Measurements from ENCODE around the gene HOXB8.

HOXB8 gene

GRCh38 chr17:48637323-48638260, 22.5 kb upstream of the HOXB8 start:
- no peak for DNase-seq (ENCODE audit: low read depth in 2 of 2)

- peak; percentile 64 to 83 for DNase-seq (ENCODE audit: low read depth in 2 of 2)
Observed at GRCh38 chr17:48636177-48637018, 21.3 kb upstream of the HOXB8 start.

GRCh38 chr17:48634493-48635208, 19.6 kb upstream of the HOXB8 start:
- DNase-seq (ENCODE audit: low read depth in 2 of 2), result no peak

- no peak for DNase-seq (ENCODE audit: low read depth in 2 of 2)
Observed at GRCh38 chr17:48633266-48633677, 18.2 kb upstream of the HOXB8 start.

- no peak for DNase-seq (ENCODE audit: low read depth in 2 of 2)
Observed at GRCh38 chr17:48632579-48633265, 17.6 kb upstream of the HOXB8 start.

GRCh38 chr17:48631693-48632578, 16.8 kb upstream of the HOXB8 start:
- no peak for DNase-seq (ENCODE audit: low read depth in 2 of 2)

- DNase-seq (ENCODE audit: low read depth in 2 of 2), result no peak
Observed at GRCh38 chr17:48630925-48631692, 16.0 kb upstream of the HOXB8 start.

GRCh38 chr17:48630009-48630924, 15.2 kb upstream of the HOXB8 start:
- no peak for DNase-seq (ENCODE audit: low read depth in 2 of 2)

- no peak for DNase-seq (ENCODE audit: low read depth in 2 of 2)
Observed at GRCh38 chr17:48629411-48629759, 14.3 kb upstream of the HOXB8 start.

- no peak for DNase-seq (ENCODE audit: low read depth in 2 of 2)
Observed at GRCh38 chr17:48628649-48629410, 13.7 kb upstream of the HOXB8 start.

GRCh38 chr17:48627623-48628521, 12.8 kb upstream of the HOXB8 start:
- DNase-seq (ENCODE audit: low read depth in 2 of 2), result no peak

GRCh38 chr17:48627118-48627597, 12.1 kb upstream of the HOXB8 start:
- no peak for DNase-seq (ENCODE audit: low read depth in 2 of 2)

GRCh38 chr17:48626245-48627117, 11.4 kb upstream of the HOXB8 start, which contains the start of gene HOXB9:
Gene HOXB9 (minus strand): TSS chr17:48626358. CDS start chr17:48626269, 89 bp downstream.
- no peak for DNase-seq (ENCODE audit: low read depth in 2 of 2)

- DNase-seq (ENCODE audit: low read depth in 2 of 2), result no peak
Observed at GRCh38 chr17:48625495-48626244, 10.6 kb upstream of the HOXB8 start.
